Measurements from ENCODE around the gene C1orf105.

DNA sequence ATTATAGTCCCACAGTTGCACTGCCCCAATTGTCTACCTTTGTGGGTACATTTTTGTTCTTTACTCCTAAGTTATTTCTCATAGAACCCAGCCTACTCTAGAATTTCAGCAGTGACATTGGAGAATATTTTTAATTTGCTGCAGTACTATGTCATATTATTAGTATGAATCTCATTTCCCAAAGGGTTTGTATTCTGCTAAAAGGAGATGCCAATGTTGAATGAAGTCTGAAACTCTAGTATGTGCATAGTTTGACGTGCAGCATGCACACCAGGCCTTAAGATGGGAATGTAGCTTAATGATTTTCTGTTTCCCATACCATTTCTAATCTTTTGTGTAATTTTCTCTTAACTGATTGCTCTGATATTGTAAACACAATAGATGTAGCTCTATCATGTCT lies 10.5 kb upstream of the C1orf105 start:
- TF ChIP-seq, protein P1, sequence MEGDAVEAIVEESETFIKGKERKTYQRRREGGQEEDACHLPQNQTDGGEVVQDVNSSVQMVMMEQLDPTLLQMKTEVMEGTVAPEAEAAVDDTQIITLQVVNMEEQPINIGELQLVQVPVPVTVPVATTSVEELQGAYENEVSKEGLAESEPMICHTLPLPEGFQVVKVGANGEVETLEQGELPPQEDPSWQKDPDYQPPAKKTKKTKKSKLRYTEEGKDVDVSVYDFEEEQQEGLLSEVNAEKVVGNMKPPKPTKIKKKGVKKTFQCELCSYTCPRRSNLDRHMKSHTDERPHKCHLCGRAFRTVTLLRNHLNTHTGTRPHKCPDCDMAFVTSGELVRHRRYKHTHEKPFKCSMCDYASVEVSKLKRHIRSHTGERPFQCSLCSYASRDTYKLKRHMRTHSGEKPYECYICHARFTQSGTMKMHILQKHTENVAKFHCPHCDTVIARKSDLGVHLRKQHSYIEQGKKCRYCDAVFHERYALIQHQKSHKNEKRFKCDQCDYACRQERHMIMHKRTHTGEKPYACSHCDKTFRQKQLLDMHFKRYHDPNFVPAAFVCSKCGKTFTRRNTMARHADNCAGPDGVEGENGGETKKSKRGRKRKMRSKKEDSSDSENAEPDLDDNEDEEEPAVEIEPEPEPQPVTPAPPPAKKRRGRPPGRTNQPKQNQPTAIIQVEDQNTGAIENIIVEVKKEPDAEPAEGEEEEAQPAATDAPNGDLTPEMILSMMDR (IDR thresholded peaks at IDR 0.05) = no peak
- TF ChIP-seq ZFX (IDR thresholded peaks at IDR 0.05; ENCODE audit: borderline replicate concordance) = no peak
